ENCODE measurements around the gene PNPO.

- TF ChIP-seq CTCF (conservative IDR thresholded peaks at IDR 0.05; ENCODE audit: low read length) (no peak), EZH2phosphoT487 (IDR thresholded peaks at IDR 0.05; ENCODE audit: borderline replicate concordance, low read depth, low read length) (no peak)
Observed at GRCh38 chr17:47987240-47987835, 46.0 kb downstream of the PNPO start.

Data from OCI-LY7 (cell line).